Testis (tissue), 2 donors: ENCODE data around the gene CEP43.

Experiments used
- POLR2A ChIP-seq: fragments of 450-650 bp; IDR thresholded peaks from one replicate; pipeline ENCODE4 v1.6.1; 2017; ENCODE audit warnings: antibody characterized with exemption, mild to moderate bottlenecking, moderate library complexity
- TF ChIP-seq, protein P1 (sequence below), 3 experiments: fragments of 450-650 bp in 2 of 3; fragments of 200-600 bp in 1 of 3; sonication (generic) in 1 of 3; IDR thresholded peaks; one replicate each; pipeline ENCODE4 v1.5.1; 2016 to 2019; ENCODE audit warnings: antibody characterized with exemption in 3 of 3, mild to moderate bottlenecking in 2 of 3, moderate library complexity in 1 of 3

DNA sequence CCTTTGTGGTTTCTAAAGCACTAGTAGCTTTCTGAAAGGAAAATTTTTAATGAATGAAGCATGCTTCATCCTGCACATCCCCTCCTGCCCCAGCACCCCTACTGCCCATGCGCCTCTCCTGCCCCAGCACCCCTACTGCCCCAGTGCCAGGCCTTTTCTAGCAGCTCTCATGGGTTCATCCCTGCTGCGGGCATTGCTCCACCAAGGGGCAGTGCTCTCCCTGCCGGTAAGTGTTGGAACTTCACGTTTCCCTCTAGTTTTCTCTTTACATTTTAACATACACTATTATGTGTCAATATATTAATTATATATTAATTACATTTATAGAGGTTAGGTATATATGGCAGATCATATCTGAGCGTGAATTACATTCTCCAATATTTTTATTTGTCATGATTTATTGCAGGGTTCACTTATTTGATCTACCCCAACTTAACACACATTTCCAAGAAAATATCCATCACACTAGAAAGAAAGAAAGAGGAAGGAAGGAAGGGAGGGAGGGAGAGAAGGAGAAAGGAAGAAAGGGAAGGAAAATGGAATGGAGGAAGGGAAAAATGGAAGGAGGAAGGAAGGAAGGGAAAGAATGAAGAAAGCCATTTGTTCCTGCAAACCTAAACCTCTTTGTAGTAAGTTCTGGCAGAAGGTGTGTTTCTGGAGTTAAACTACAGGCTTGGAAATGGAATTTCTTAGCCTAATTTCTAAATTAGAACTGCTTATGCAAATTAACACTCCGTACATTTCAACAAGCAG lies 46.8 kb downstream of the CEP43 start:
- TF ChIP-seq, protein P1, sequence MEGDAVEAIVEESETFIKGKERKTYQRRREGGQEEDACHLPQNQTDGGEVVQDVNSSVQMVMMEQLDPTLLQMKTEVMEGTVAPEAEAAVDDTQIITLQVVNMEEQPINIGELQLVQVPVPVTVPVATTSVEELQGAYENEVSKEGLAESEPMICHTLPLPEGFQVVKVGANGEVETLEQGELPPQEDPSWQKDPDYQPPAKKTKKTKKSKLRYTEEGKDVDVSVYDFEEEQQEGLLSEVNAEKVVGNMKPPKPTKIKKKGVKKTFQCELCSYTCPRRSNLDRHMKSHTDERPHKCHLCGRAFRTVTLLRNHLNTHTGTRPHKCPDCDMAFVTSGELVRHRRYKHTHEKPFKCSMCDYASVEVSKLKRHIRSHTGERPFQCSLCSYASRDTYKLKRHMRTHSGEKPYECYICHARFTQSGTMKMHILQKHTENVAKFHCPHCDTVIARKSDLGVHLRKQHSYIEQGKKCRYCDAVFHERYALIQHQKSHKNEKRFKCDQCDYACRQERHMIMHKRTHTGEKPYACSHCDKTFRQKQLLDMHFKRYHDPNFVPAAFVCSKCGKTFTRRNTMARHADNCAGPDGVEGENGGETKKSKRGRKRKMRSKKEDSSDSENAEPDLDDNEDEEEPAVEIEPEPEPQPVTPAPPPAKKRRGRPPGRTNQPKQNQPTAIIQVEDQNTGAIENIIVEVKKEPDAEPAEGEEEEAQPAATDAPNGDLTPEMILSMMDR (IDR thresholded peaks at IDR 0.05) = no peak
- TF ChIP-seq POLR2A = no peak
